NCI-H1694 treated with DMSO at 0.1 percent for 48 hours (cell line): Measurements from ENCODE around the gene CEBPA.

Experiments used
- DNase-seq: peaks from one replicate; lab custom pipeline; 2025; lab: John Stamatoyannopoulos, UW

CEBPA gene

GRCh38 chr19:33287438-33287837 is 14.9 kb downstream of the CEBPA start:
- DNase-seq, result no peak

GRCh38 chr19:33286899-33287298 is 15.4 kb downstream of the CEBPA start:
- DNase-seq, result no peak

GRCh38 chr19:33285441-33285927 is 16.9 kb downstream of the CEBPA start:
- DNase-seq, result no peak

GRCh38 chr19:33284756-33285155 is 17.6 kb downstream of the CEBPA start:
- DNase-seq, result no peak

GRCh38 chr19:33284146-33284643 is 18.1 kb downstream of the CEBPA start:
- DNase-seq, result no peak

- DNase-seq, result no peak
Observed at GRCh38 chr19:33283589-33283988, 18.7 kb downstream of the CEBPA start.

- DNase-seq, result no peak
Observed at GRCh38 chr19:33282036-33282671, 20.2 kb downstream of the CEBPA start.

GRCh38 chr19:33281296-33281926 is 20.9 kb downstream of the CEBPA start:
- no peak for DNase-seq

GRCh38 chr19:33280351-33280921 is 21.9 kb downstream of the CEBPA start:
- DNase-seq, result no peak

- no peak for DNase-seq
Observed at GRCh38 chr19:33279430-33280350, 22.6 kb downstream of the CEBPA start.

- DNase-seq, result no peak
Observed at GRCh38 chr19:33278403-33279269, 23.7 kb downstream of the CEBPA start.

- DNase-seq, result no peak
Observed at GRCh38 chr19:33278023-33278402, 24.3 kb downstream of the CEBPA start.

- DNase-seq, result no peak
Observed at GRCh38 chr19:33277434-33277833, 24.9 kb downstream of the CEBPA start.

GRCh38 chr19:33275933-33276619 is 26.3 kb downstream of the CEBPA start:
- DNase-seq, result no peak

- no peak for DNase-seq
Observed at GRCh38 chr19:33275559-33275932, 26.8 kb downstream of the CEBPA start.

- DNase-seq, result no peak
Observed at GRCh38 chr19:33274663-33275558, 27.4 kb downstream of the CEBPA start.

GRCh38 chr19:33273881-33274662 is 28.3 kb downstream of the CEBPA start:
- no peak for DNase-seq

- no peak for DNase-seq
Observed at GRCh38 chr19:33273065-33273736, 29.1 kb downstream of the CEBPA start.
